Measurements from ENCODE around the gene PRDM16. TPM values are rescaled to one million over a fixed set of nuclear protein-coding genes. Genes with fewer than 3 reads are reported as not detected.

PRDM16 gene
- total RNA-seq, 1 donor from 2014 or later = 84.2 TPM

DNA sequence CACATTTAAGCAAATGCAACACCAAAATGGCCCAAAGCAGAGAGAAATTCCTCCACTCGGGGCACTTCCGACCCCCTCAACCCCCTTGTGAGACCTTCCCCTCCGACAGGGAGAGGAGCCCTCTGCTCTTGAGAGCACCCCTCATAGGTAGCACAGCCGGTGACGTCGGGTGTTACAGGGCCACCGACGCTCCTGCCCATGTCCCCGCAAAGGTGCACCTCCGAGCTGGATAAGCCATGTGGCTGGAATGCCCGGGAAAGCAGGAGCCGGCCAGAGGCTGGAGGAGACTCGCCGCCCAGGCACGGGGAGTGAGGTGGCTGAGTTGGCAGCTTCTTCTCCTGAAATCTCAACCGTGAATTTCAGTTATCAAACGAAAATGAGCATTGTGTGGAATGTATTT is 318.4 kb downstream of the PRDM16 start:
- peaks cover 13 to 33% of the 10 kb centered on the region in 2 donors for H3K4me1 ChIP-seq
- no peaks in the 10 kb centered on the region for H3K27me3 ChIP-seq
- DNase-seq (ENCODE audit: low spot score in 2 of 2) = no peak
- no peak overlapping the region for H3K4me3 ChIP-seq
- H3K9me3 ChIP-seq = no peaks in the 10 kb centered on the region
- H3K27ac ChIP-seq = peak overlapping the region; percentile 3 to 63
- peaks cover 2 to 6% of the 10 kb centered on the region in 2 donors for H3K36me3 ChIP-seq
- intact Hi-C loops (cut with DNase I) = no loop called here
- TF ChIP-seq, protein P1, sequence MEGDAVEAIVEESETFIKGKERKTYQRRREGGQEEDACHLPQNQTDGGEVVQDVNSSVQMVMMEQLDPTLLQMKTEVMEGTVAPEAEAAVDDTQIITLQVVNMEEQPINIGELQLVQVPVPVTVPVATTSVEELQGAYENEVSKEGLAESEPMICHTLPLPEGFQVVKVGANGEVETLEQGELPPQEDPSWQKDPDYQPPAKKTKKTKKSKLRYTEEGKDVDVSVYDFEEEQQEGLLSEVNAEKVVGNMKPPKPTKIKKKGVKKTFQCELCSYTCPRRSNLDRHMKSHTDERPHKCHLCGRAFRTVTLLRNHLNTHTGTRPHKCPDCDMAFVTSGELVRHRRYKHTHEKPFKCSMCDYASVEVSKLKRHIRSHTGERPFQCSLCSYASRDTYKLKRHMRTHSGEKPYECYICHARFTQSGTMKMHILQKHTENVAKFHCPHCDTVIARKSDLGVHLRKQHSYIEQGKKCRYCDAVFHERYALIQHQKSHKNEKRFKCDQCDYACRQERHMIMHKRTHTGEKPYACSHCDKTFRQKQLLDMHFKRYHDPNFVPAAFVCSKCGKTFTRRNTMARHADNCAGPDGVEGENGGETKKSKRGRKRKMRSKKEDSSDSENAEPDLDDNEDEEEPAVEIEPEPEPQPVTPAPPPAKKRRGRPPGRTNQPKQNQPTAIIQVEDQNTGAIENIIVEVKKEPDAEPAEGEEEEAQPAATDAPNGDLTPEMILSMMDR (IDR thresholded peaks at IDR 0.05) = no peak

DNA sequence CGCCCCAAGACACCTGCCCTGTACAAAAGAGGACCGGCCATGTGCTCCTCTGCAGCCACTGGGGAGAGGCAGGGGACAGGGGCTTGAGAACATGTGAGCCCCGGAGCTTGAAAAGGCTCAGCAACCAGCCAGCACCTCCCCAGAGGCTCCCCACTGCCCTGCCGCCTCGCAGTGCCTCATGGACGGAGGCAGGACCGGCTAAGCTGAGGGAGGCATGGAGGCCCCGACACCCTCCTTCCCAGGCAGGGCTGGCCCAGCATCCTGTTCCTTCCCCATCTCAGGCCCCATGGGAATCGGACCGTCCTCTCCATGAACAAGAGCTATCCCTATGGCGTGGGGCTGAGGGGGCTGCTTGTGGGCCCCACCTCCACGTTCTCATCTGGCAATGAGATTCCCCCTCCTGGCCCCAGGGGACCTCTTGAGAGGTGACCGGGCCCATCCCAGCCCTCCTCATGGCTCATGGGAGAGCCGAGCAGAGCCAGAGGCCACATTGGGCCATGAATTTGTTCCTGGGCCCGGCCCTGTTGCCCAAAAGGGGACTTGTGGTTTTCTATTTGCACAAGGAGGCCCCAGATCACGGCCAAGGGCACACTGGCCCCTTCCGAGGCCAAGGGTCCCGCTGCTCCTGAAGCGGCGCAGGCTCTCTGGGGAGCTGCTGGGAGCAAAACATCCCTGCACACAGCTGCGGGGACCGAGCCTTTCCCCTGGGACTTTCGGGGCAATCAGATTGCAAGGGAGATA is 320.3 kb downstream of the PRDM16 start:
- intact Hi-C loops (cut with DNase I) = no loop called here
- Histone ChIP-seq H3K4me1 (peaks cover 13 to 41% of the 10 kb centered on the region in 2 donors), H3K4me3 (no peak overlapping the region), H3K27ac (peak overlapping the region; percentile 63), H3K27me3 (no peaks in the 10 kb centered on the region), H3K9me3 (no peaks in the 10 kb centered on the region), H3K36me3 (peaks cover 2 to 3% of the 10 kb centered on the region in 2 donors)
- TF ChIP-seq, protein P1 (IDR thresholded peaks at IDR 0.05) = no peak
- no peak for DNase-seq (ENCODE audit: low spot score in 2 of 2)

DNA sequence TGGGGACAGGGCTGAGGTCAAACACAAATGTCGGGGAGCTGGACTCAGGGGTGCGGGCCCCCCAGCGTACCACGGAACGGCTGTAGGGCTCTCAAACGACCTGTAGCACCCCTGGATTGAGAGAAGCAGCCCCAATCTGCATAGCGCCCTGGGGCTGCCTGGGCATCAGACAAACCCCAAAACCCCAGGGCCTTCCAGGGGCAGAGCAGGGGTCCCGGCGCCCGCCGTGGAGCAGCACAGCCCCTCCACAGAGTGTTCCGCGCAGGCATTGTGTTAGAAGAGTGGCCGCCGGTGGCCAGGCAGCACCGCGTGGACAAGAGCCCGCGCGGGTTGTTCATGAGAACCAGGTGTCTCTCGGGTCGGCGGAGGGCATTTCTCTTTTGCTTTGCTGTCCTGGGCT is 321.3 kb downstream of the PRDM16 start:
- no peaks in the 10 kb centered on the region for H3K9me3 ChIP-seq
- H3K36me3 ChIP-seq = peaks cover 2 to 3% of the 10 kb centered on the region in 2 donors
- peak overlapping the region; percentile 63 for H3K27ac ChIP-seq
- no peak for DNase-seq (ENCODE audit: low spot score in 2 of 2)
- TF ChIP-seq, protein P1 (IDR thresholded peaks at IDR 0.05) = no peak
- intact Hi-C loops (cut with DNase I) = loop anchor here (5.0 kb wide), 1 partner anchor 193 kb away; no protein-coding TSS in a partner anchor
- no peaks in the 10 kb centered on the region for H3K27me3 ChIP-seq
- no peak overlapping the region for H3K4me3 ChIP-seq
- peaks cover 8 to 41% of the 10 kb centered on the region in 2 donors for H3K4me1 ChIP-seq

DNA sequence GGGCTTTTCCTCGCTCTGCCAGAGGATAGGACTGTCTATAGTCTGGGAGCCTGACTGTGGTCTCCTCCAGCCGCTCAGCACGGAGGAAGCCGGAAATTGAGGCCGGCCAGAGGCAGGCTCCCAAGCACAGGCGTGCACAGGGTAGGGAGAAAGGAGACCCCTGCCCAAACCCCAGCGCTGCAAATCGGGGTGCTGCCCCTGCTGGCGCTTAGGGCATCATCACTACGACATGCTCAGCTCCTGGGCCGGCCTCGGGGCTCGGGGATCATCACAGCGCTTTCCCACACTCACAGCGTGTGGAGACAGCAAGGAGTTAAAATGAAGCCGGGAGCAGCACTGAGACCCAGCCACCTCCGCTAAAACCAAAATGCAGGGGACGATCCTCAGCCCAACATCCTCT is 322.7 kb downstream of the PRDM16 start:
- Histone ChIP-seq H3K4me3 (no peak overlapping the region), H3K4me1 (peaks cover 8 to 48% of the 10 kb centered on the region in 2 donors), H3K27me3 (no peaks in the 10 kb centered on the region), H3K36me3 (no peaks in the 10 kb centered on the region), H3K9me3 (no peaks in the 10 kb centered on the region), H3K27ac (peak overlapping the region; percentile 97 to 99)
- intact Hi-C loops (cut with DNase I) = loop anchor here (2.0 to 5.0 kb wide), 2 partner anchors 19 to 194 kb away; no protein-coding TSS in a partner anchor
- no peak for DNase-seq (ENCODE audit: low spot score in 2 of 2)
- TF ChIP-seq, protein P1 (IDR thresholded peaks at IDR 0.05) = no peak

DNA sequence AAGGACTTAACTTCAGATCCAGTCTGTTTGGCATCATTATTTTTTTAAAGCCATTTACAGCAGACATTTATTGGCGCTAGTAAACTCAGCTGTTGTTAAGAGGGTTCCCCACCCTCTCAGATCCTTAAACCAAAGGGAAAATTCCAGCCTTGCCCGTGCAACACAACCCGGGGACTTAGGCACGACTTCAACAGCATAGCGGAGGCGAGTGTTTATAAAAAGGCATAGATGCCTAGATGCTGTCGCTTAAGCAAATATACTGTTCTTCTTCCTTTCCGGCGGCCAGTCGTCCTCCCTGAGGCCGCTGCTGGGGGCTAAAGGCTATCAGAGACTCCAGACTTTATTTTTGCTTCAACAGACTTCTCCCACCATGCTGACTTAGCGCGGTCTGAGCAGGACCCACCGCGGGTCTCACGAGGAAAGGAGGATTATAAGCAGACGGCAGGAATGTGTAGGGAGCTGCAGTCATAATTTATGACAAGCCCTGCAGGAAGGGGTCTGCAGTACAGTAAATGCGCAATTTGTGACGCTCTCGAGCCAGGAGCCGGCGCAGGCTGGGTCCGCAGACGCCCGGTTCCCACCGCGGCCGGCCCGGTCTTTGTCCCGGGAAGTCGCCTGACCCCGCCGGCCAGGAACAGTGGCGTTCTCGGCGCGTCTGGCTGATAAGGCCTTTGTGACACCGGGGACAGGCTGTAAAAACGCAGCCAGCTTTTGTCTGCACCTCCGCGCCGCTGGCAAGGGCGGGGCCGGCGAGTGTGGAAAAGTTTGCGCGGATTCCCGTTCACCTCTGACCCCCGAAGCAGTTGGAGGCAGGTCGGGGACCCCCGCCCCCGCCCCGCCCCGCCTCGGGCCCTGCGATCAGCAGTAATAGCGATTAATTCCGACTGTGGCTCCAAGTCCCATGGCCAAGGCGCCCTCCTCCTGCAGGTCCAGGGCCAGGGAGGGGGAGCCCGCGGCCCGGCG is 324.3 kb downstream of the PRDM16 start:
- Histone ChIP-seq H3K27me3 (no peaks in the 10 kb centered on the region), H3K27ac (peak overlapping the region; percentile 97 to 99), H3K4me3 (peak overlapping the region; percentile 53 to 67), H3K36me3 (no peaks in the 10 kb centered on the region), H3K9me3 (no peaks in the 10 kb centered on the region), H3K4me1 (peaks cover 12 to 60% of the 10 kb centered on the region in 2 donors)
- intact Hi-C loops (cut with DNase I) = loop anchor here (1.0 to 5.0 kb wide), 3 partner anchors 21 to 196 kb away; no protein-coding TSS in a partner anchor
- TF ChIP-seq, protein P1 (IDR thresholded peaks at IDR 0.05) = no peak
- DNase-seq (ENCODE audit: low spot score in 2 of 2) = no peak

Measured in ascending aorta (tissue), 2 donors.